Measurements from ENCODE around the gene THSD8. TPM values are rescaled to one million over a fixed set of nuclear protein-coding genes. Genes with fewer than 3 reads are reported as not detected.
"Not testable (repeated sequence)": the region's sequence is repeated elsewhere in the genome, so short reads cannot be mapped to it uniquely, and the experiment has no call there.

THSD8 gene
- total RNA-seq, 2 experiments from 2014 or later, result 31.1 to 36.2 TPM

DNA sequence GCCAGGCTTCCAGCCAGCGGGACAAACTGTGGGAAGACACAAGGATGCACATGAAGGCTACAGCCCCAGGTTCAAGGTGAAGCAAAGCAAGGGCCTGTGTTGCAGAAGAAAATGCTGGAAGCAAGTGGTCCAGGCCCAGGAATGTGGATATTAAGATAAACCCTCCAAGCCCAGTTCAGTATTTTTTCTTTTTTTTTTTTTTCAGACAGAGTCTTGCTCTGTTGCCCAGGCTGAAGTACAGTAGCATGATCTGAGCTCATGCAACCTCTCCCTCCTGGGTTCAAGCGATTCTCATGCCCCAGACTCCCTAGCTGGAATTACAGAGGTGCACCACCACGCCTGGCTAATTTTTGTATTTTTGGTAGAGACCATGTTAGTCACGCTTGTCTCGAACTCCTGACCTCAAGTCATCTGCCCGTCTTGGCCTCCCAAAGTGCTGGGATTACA lies 4.7 kb upstream of the THSD8 start:
- POLR2A ChIA-PET, result interaction anchor here (0.7 to 3.6 kb wide), 6 partner anchors 14 to 40 kb away, joined by 3 to 26 read pairs (median 9); partner anchors contain the start of gene HOOK2
- no peak overlapping the region for H3K27ac Mint-ChIP-seq
- H3K36me3 Mint-ChIP-seq (ENCODE audit: low read depth), result peaks cover 32% of the 10 kb centered on the region

DNA sequence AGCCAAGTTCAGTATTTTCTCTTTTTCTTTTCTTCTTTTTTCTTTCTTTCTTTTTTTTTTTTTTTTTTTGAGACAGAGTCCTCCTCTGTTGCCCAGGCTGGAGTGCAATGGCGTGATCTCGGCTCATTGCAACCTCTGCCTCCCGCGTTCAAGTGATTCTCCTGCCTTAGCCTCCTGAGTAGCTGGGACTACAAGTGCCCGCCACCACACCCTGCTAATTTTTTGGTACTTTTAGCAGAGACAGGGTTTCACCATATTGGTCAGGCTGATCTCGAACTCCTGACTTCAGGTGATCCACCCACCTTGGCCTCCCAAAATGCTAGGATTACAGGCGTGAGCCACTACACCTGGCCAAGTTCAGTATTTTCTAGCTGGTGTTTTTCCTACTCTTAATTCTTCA lies 4.3 kb upstream of the THSD8 start:
- not testable (repeated sequence) for H3K27ac Mint-ChIP-seq, H3K27me3 Mint-ChIP-seq, H3K9me3 Mint-ChIP-seq, DNase-seq, ATAC-seq, H3K4me3 Mint-ChIP-seq
- Mint-ChIP-seq H3K4me1 (ENCODE audit: low read depth) (peaks cover 40% of the 10 kb centered on the region), H3K36me3 (ENCODE audit: low read depth) (peaks cover 29% of the 10 kb centered on the region)
- ChIA-PET POLR2A (interaction anchor here (0.8 to 3.6 kb wide), 4 partner anchors 13 to 35 kb away, joined by 3 to 26 read pairs (median 9); partner anchors contain the start of gene HOOK2), CTCF (interaction anchor here (1.1 to 14.2 kb wide), 7 partner anchors 8 to 101 kb away, joined by 3 to 480 read pairs (median 49); partner anchors contain the start of gene RNASEH2A)
- intact Hi-C loops (cut with micrococcal nuclease), result loop anchor here (2.0 kb wide), 1 partner anchor 37 kb away; no protein-coding TSS in a partner anchor

More for the DNA sequence above, 4.7 kb upstream of the THSD8 start:
- no peaks in the 10 kb centered on the region for H3K27me3 Mint-ChIP-seq
- H3K4me1 Mint-ChIP-seq (ENCODE audit: low read depth), result peaks cover 35% of the 10 kb centered on the region
- no peak for ATAC-seq
- H3K4me3 Mint-ChIP-seq, result no peak overlapping the region
- CTCF ChIA-PET, result interaction anchor here (1.1 to 14.2 kb wide), 15 partner anchors 9 to 125 kb away, joined by 3 to 480 read pairs (median 8); partner anchors contain the start of genes GET3, RNASEH2A and TRIR
- no peaks in the 10 kb centered on the region for H3K9me3 Mint-ChIP-seq
- intact Hi-C loops (cut with micrococcal nuclease), result loop anchor here (2.0 kb wide), 1 partner anchor 36 kb away; no protein-coding TSS in a partner anchor
- TF ChIP-seq, protein P1, sequence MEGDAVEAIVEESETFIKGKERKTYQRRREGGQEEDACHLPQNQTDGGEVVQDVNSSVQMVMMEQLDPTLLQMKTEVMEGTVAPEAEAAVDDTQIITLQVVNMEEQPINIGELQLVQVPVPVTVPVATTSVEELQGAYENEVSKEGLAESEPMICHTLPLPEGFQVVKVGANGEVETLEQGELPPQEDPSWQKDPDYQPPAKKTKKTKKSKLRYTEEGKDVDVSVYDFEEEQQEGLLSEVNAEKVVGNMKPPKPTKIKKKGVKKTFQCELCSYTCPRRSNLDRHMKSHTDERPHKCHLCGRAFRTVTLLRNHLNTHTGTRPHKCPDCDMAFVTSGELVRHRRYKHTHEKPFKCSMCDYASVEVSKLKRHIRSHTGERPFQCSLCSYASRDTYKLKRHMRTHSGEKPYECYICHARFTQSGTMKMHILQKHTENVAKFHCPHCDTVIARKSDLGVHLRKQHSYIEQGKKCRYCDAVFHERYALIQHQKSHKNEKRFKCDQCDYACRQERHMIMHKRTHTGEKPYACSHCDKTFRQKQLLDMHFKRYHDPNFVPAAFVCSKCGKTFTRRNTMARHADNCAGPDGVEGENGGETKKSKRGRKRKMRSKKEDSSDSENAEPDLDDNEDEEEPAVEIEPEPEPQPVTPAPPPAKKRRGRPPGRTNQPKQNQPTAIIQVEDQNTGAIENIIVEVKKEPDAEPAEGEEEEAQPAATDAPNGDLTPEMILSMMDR (IDR thresholded peaks at IDR 0.05), result no peak
- no peak for DNase-seq

DNA sequence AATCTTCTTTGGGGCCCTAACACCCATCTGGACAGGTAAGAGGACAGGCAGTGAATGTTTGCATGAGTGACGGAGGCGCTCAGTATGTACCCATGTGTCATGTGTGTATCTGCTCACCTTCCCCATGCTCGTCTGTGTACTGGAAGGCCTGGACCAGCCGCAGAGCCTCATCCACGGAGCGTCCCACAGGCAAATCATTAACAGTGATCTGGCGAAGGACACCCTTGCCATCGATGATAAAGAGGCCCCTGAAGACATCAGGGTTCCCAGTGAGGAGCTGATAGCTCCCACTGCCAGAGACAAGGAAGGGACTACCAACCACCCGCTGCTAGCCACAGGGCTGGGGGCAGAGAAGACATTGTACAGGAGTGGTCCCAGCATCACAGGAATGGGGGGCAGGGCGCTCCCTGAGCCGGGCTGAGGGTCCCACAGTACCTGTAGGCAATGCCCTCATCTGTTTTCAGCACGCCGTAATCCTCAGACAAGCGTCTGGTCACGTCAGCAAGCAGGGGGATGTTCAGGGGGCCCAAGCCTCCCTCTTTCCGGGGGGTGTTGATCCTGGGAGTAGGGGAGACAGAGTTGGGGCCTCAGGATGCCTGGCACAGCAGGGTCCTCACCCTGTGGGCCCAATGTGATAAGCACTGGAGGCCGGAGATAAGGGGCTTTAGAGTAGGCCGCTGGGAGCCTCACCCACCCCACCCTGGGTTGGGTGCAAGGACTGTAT lies 2.0 kb upstream of the THSD8 start:
- ChIA-PET POLR2A (interaction anchor here (0.7 to 2.9 kb wide), 6 partner anchors 9 to 140 kb away, joined by 3 to 10 read pairs (median 5); partner anchors contain the start of genes DHPS, FBXW9 and JUNB), CTCF (interaction anchor here (0.7 to 14.2 kb wide), 5 partner anchors 20 to 48 kb away, joined by 4 to 480 read pairs (median 61); no protein-coding TSS in a partner anchor)
- peaks cover 31% of the 10 kb centered on the region for H3K4me1 Mint-ChIP-seq (ENCODE audit: low read depth)
- H3K9me3 Mint-ChIP-seq, result no peaks in the 10 kb centered on the region
- peak overlapping the region; percentile 90 for H3K4me3 Mint-ChIP-seq
- intact Hi-C loops (cut with micrococcal nuclease), result no loop called here
- no peak overlapping the region for H3K27ac Mint-ChIP-seq
- TF ChIP-seq, protein P1 (IDR thresholded peaks at IDR 0.05), result no peak
- ATAC-seq (no peak), DNase-seq (no peak)
- H3K36me3 Mint-ChIP-seq (ENCODE audit: low read depth), result peaks cover 16% of the 10 kb centered on the region
- peaks cover 2% of the 10 kb centered on the region for H3K27me3 Mint-ChIP-seq

DNA sequence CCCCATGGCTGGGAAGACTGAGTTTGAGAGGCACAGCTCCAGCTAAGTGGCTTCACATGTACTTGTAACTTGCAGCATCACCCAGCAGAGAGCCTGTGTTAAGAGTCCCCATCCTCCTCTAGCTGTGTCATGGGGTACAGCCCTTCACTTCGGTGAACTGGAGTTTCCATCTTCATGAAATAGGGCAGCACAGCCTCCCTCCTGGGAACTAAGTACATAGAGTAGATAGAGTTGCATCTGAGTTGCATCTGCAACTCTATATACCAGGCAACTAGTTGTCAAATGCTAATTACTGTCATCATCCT lies 1.5 kb upstream of the THSD8 start:
- ChIA-PET CTCF (interaction anchor here (6.7 to 14.2 kb wide), 4 partner anchors 20 to 48 kb away, joined by 49 to 480 read pairs (median 194); no protein-coding TSS in a partner anchor), POLR2A (interaction anchor here (0.6 to 2.9 kb wide), 7 partner anchors 9 to 119 kb away, joined by 3 to 10 read pairs (median 6); partner anchors contain the start of genes DHPS, FBXW9, JUNB and TRIR)
- ATAC-seq, result no peak
- H3K9me3 Mint-ChIP-seq, result no peaks in the 10 kb centered on the region
- H3K27me3 Mint-ChIP-seq, result peaks cover 2% of the 10 kb centered on the region
- peak overlapping the region; percentile 81 for H3K27ac Mint-ChIP-seq
- intact Hi-C loops (cut with micrococcal nuclease), result no loop called here
- DNase-seq, result no peak
- peaks cover 30% of the 10 kb centered on the region for H3K4me1 Mint-ChIP-seq (ENCODE audit: low read depth)
- H3K4me3 Mint-ChIP-seq, result peak overlapping the region; percentile 90
- H3K36me3 Mint-ChIP-seq (ENCODE audit: low read depth), result peaks cover 16% of the 10 kb centered on the region
- TF ChIP-seq, protein P1 (IDR thresholded peaks at IDR 0.05), result no peak

DNA sequence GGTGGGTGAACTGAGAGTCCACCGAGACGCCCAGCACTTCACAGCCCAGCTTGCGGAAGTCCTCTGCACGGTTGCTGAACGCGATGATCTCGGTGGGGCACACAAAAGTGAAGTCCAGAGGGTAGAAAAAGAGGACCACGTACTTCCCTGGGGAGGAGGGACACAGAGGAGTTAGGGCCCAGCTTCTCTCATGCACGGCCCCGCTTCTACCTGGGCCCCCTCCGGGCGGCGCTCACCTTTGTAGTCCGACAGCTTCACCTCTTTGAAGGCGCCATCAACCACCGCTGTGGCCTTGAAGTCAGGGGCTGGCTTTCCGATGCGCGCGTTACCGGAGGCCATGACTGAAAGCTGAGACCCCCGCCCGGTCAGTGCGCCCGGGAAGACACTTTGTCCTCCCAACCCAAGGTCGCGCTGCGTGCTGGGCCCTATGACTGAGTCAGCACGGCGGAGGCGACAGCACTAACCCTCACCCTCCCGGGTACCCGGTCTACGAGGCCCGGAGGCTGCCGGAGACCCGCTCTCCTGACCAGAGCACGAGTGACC lies 875 bp upstream of the THSD8 start:
- ATAC-seq (peak; percentile 21), DNase-seq (peak; percentile 43)
- Mint-ChIP-seq H3K4me1 (ENCODE audit: low read depth) (peaks cover 28% of the 10 kb centered on the region), H3K27me3 (peaks cover 2% of the 10 kb centered on the region), H3K36me3 (ENCODE audit: low read depth) (peaks cover 16% of the 10 kb centered on the region), H3K9me3 (no peaks in the 10 kb centered on the region), H3K27ac (peak overlapping the region; percentile 81), H3K4me3 (peak overlapping the region; percentile 90)
- ChIA-PET CTCF (interaction anchor here (6.7 to 14.2 kb wide), 4 partner anchors 21 to 47 kb away, joined by 49 to 480 read pairs (median 194); no protein-coding TSS in a partner anchor), POLR2A (interaction anchor here (0.6 to 2.9 kb wide), 9 partner anchors 10 to 120 kb away, joined by 3 to 10 read pairs (median 6); partner anchors contain the start of genes DHPS, FBXW9, JUNB and TRIR)
- TF ChIP-seq, protein P1 (IDR thresholded peaks at IDR 0.05), result no peak
- intact Hi-C loops (cut with micrococcal nuclease), result no loop called here

Measured in activated CD8-positive, alpha-beta T cell treated with anti-CD3 and anti-CD28 coated beads for 36 hours (primary cell).